SU-DHL-6 (cell line): Measurements from ENCODE around the gene ZNF716.

ENCODE experiments used
- CTCF ChIP-seq: fragments of 200-600 bp; sonication (generic); IDR thresholded peaks from one replicate; pipeline ENCODE4 v1.5.1; 2017; ENCODE audit warnings: antibody characterized with exemption, mild to moderate bottlenecking, low read length, moderate library complexity; ENCODE audit not compliant: insufficient read depth, poor library complexity, severe bottlenecking
- EZH2phosphoT487 ChIP-seq: fragments of 200-600 bp; sonication (generic), shearing (Covaris generic); conservative IDR thresholded peaks from 2 replicates; pipeline ENCODE4 v1.6.1; 2018; ENCODE audit warnings: mild to moderate bottlenecking, antibody characterized with exemption, low read length, moderate library complexity, mixed read lengths

DNA sequence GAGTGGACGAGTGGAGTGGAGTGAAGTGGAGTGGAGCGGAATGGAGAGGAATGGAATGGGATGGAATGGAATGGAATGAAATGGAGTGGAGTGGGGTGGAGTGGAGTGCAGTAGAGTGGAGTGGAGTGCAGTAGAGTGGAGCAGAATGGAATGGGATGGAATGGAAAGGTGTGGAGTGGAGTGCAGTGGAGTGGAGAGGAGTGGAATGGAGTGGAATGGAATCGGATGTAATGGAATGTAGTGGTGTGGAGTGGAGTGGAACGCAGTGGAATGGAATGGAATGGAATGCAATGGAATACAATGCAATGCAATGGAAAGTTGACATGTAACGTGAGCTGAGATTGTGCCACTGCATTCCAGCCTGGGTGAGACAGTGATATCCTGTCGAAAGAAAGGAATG, 46.4 kb downstream of the ZNF716 start:
- TF ChIP-seq CTCF: no peak
- TF ChIP-seq EZH2phosphoT487: no peak
